ENCODE data around the gene CAMK4. TPM values are rescaled to one million over a fixed set of nuclear protein-coding genes. Genes with fewer than 3 reads are reported as not detected.
A peak's percentile ranks its signal among the peaks of the same experiment; 100 is the strongest.

Gene CAMK4
- total RNA-seq, 1 experiment from 2014 or later, result 10.6 TPM

- H3K27ac Mint-ChIP-seq, result no peak overlapping the region
- TF ChIP-seq JAZF1 (CRISPR knock-in tag; IDR thresholded peaks at IDR 0.05) (no peak), PREB (CRISPR knock-in tag; IDR thresholded peaks at IDR 0.05; ENCODE audit: borderline replicate concordance) (no peak), OVOL2 (CRISPR knock-in tag; IDR thresholded peaks at IDR 0.05; ENCODE audit: borderline replicate concordance) (no peak), FOXP4 (CRISPR knock-in tag; IDR thresholded peaks at IDR 0.05) (no peak), ZNF416 (CRISPR knock-in tag; IDR thresholded peaks at IDR 0.05) (no peak)
- peaks cover 7% of the 10 kb centered on the region for H3K9me3 Mint-ChIP-seq
- no peak overlapping the region for H3K4me3 Mint-ChIP-seq
- H3K36me3 Mint-ChIP-seq, result no peaks in the 10 kb centered on the region
- ChIA-PET POLR2A (no interaction called here), CTCF (no interaction called here)
- no peaks in the 10 kb centered on the region for H3K27me3 Mint-ChIP-seq (ENCODE audit: low read depth)
- peaks cover 22% of the 10 kb centered on the region for H3K4me1 Mint-ChIP-seq
- no peak for DNase-seq (ENCODE audit: low spot score)
- ATAC-seq, result peak; percentile 56
Measured at GRCh38 chr5:111214052-111214742, 10.0 kb upstream of the CAMK4 start.

GRCh38 chr5:111215971-111216370 is 8.2 kb upstream of the CAMK4 start:
- ChIA-PET CTCF (no interaction called here), POLR2A (no interaction called here)
- peaks cover 33% of the 10 kb centered on the region for H3K4me1 Mint-ChIP-seq
- DNase-seq (ENCODE audit: low spot score) (no peak), ATAC-seq (no peak)
- H3K9me3 Mint-ChIP-seq, result peaks cover 7% of the 10 kb centered on the region
- H3K36me3 Mint-ChIP-seq, result no peaks in the 10 kb centered on the region
- no peak overlapping the region for H3K27ac Mint-ChIP-seq
- H3K4me3 Mint-ChIP-seq, result no peak overlapping the region
- H3K27me3 Mint-ChIP-seq (ENCODE audit: low read depth), result no peaks in the 10 kb centered on the region
- no peak for TF ChIP-seq GABPB1 (CRISPR knock-in tag; IDR thresholded peaks at IDR 0.05)
- TF ChIP-seq ARID4B (CRISPR knock-in tag; IDR thresholded peaks at IDR 0.05; ENCODE audit: borderline replicate concordance), result no peak
- TF ChIP-seq HMGXB4 (CRISPR knock-in tag; IDR thresholded peaks at IDR 0.05), result no peak
- TF ChIP-seq NFE2L1 (CRISPR knock-in tag; IDR thresholded peaks at IDR 0.05), result no peak
- no peak for TF ChIP-seq ATF6 (CRISPR knock-in tag; IDR thresholded peaks at IDR 0.05)
- TF ChIP-seq TEAD4 (CRISPR knock-in tag; IDR thresholded peaks at IDR 0.05), result no peak
- no peak for TF ChIP-seq MLX (CRISPR knock-in tag; IDR thresholded peaks at IDR 0.05)
- TF ChIP-seq TCF7 (CRISPR knock-in tag; IDR thresholded peaks at IDR 0.05; ENCODE audit: low read depth), result no peak
- no peak for TF ChIP-seq ZNF317 (CRISPR knock-in tag; IDR thresholded peaks at IDR 0.05; ENCODE audit: borderline replicate concordance, low read depth)
- TF ChIP-seq FOXK1 (CRISPR knock-in tag; IDR thresholded peaks at IDR 0.05), result no peak
- no peak for TF ChIP-seq JAZF1 (CRISPR knock-in tag; IDR thresholded peaks at IDR 0.05)
- no peak for TF ChIP-seq E2F1 (CRISPR knock-in tag; IDR thresholded peaks at IDR 0.05)
- no peak for TF ChIP-seq HMGA2 (CRISPR knock-in tag; IDR thresholded peaks at IDR 0.05)
- TF ChIP-seq AR (CRISPR knock-in tag; IDR thresholded peaks at IDR 0.05), result no peak
